NCI-H345 treated with DMSO at 0.1 percent for 48 hours (cell line): Measurements from ENCODE around the gene ABITRAM.
"Not testable (repeated sequence)": the region's sequence is repeated elsewhere in the genome, so short reads cannot be mapped to it uniquely, and the experiment has no call there.

Experiments used
- DNase-seq: peaks from one replicate; lab custom pipeline; 2025; ENCODE audit not compliant: unreplicated experiment; lab: John Stamatoyannopoulos, UW

The ABITRAM gene

DNA sequence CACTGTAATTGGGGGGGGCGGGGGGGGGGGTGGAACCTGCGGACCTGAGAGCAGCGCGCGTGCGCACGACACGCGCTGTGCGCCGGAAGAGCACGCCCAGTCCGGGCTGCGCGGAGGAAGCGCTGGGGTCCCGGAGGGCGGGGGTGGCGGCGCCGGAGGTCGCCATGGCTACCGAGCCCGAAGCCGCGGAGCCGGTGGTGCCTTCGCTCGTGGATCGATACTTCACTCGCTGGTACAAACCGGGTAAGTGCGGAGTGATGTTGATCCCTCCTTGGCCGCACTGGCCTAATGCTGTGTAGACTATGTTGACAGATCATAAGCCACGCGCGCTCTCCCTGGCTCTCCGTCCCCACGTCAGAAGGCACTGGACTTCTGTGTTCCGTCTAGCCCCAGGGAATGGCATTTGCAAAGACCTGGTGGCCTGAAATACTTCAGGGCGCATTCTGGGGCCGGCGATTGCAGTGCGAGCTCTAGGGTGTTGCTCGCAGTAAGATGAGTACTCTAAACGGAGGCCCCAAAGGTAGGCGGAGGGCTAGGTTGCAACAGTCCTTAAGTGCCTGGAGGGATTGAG is at the start of gene ABITRAM:
ABITRAM (plus strand) TSS at position 78 of the 571 bp plus-strand sequence; CDS start at position 165, 87 bp downstream.
- DNase-seq = peak; percentile 92

- DNase-seq = no peak
Measured at GRCh38 chr9:108884701-108885100, 49.5 kb upstream of the ABITRAM start.

DNA sequence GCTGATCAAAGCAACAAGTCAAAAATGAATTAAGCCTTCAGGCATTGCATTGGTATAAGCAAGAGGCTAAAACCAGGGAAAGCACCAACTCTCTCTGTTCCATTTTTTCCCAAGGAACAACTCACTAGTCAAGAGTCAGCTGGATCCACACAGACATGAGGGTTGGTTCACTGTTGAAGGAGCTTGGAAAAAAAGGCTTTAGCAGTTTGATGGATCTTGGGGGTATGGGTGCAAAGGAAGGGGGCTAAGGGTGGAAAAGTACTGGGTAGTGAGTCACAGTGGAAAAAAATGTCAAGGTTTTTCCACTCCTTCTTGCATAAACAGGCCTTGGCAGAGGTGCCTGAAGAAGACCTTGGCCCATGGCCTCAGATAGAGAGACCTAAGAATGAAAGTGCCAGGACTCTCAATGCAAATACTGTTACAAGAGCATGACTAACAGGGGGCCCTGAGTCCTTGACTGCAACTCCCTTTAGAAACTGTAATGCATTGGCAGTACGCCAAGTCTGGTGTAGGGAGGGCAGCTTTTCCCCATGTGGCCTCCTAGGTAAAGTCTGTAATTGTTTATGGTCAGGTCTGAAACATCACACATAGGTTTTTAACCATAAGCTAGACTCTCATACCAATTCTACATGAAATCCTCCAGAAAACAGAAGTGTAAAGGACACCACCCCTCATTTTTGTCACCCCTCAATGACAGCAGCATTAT is 48.4 kb upstream of the ABITRAM start:
- peak; percentile 93 for DNase-seq

DNA sequence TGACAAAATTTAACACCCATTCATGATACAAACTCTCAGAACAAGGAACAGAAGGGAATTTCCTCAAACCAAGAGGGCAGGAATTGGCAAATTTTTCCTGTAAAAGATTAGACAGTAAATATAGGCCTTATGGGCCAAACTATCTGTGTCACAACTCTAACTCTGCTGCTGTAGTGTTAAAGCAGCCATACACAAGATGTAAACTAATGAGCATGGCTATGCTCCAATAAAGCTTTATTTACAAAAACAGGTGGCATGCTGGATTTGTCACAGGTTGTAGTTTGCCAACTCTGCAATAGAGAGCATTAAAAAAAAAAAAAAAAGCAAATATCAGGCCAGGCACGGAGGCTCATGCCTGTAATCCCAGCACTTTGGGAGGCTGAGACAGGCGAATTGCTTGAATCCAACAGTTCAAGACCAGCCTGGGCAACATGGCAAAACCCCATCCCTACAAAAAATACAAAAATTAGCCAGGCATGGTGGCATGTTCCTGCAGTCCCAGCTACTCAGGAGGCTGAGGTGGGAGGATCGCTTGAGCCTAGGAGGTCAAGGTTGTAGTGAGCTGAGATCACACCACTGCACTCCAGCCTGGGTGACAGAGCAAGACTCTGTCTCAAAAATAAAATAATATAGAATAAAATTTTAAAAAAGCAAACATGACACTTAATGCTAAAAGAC is 47.5 kb upstream of the ABITRAM start:
- not testable (repeated sequence) for DNase-seq

DNA sequence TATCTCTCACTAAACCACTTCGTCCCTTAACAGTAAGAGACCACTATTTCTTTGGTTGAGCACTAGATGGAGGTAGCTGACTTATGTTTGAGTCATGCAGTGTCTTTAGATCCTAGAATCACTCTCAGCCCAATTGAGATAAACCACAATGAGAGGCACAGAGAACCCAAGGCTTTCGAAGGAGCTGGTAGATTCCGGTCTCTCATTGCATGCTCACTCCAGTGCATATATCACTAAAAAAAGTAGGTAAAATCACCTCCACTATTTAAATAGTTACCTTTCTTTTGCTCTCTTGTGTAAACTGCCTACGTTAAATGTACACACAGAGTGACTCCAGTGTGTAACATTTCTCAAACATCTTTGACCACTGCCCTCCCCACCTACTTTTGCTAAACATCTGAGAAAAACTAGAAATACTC is 44.5 kb upstream of the ABITRAM start:
- DNase-seq = no peak

- no peak for DNase-seq
Measured at GRCh38 chr9:108894225-108894997, 39.8 kb upstream of the ABITRAM start.

- DNase-seq = no peak
Measured at GRCh38 chr9:108897324-108898096, 36.7 kb upstream of the ABITRAM start.

- not testable (repeated sequence) for DNase-seq
Measured at GRCh38 chr9:108899023-108899695, 35.0 kb upstream of the ABITRAM start.

GRCh38 chr9:108900176-108900575 is 34.0 kb upstream of the ABITRAM start:
- DNase-seq = no peak

DNA sequence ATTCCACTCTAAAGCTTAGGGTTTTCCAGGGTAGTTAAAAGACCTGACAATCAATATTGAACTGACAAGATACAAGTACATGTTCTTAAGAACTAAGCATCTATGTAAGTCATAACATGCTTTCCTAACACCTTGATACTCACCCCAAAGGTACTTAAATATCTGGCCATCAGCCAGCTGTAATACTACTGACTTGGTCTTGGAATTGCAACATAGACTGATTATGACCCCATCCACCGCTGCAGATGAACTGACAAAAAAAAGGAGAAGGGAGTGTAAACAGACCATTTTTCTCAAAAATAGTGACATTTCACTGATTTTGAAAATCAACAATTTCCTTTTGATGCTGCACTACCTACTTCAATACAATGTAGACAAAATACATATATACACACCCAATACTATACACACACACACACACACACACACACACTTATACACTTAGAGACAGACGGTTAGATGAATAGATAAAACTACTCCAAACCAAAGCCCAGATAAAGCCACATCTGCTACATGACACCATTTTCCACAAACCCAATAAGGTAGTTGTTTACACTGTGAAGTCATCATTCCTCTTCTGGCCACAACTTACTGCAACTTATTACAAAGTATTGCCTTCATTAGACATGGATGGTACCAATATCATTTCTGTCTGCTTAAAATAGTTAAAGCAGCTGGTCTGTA is 30.6 kb upstream of the ABITRAM start:
- no peak for DNase-seq

DNA sequence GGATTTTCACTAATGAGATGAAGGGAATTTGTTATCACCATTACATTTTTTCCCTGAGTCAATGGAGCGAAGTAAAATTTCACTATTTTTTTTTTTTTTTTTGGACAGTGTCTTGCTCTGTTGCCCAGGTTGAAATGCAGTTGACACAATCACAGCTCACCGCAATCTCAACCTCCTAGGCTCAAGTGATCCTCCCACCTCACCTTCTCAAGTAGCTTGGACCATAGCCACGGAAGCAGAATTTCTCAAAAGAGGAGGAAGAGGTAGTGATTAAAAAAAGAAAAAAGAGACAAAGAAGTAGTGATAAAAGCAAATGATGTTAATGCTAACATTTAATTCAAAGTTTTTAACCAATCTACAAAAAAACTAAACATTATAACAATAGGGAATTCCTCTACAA is 30.0 kb upstream of the ABITRAM start:
- no peak for DNase-seq

DNA sequence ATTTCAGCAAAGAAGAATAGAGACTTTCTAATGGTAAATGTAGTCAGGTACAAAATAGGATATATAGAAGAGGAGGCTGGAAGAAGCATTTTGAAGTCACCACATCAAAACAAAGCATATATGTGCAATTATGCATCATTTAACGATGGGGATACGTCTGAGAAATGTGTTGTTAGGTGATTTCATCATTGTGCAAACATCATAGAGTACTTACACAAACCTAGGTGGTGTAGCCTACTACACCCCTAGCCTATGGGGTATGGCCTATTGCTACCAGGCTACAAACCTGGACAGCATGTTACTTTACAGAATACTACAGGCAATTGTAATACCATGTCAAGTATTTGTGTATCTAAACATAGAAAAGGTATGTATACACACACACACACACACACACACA is 28.7 kb upstream of the ABITRAM start:
- no peak for DNase-seq

- no peak for DNase-seq
Measured at GRCh38 chr9:108910402-108910801, 23.8 kb upstream of the ABITRAM start.

- DNase-seq = no peak
Measured at GRCh38 chr9:108910914-108911313, 23.3 kb upstream of the ABITRAM start.

DNA sequence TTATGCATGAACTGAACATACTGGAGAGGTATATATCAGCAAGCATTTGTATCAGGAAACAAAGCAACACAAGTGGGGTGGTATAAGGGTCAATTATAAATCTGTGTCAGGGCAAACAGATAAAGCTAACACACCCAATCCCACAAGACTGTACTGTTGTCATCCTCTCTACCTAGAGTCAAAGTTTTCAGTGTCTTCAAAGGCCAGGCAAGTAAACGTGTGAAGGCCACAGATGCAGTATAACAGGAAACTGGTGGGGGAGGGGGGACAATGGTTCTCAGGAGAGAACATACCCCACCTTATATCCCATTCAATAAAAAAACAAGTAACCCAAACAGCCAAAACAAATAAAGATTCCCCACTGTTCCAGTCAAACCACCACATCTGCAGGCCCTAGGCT is 22.4 kb upstream of the ABITRAM start:
- DNase-seq = no peak

GRCh38 chr9:108913391-108913790 is 20.8 kb upstream of the ABITRAM start:
- DNase-seq = no peak

- no peak for DNase-seq
Measured at GRCh38 chr9:108919517-108919916, 14.7 kb upstream of the ABITRAM start.

GRCh38 chr9:108920401-108920800 is 13.8 kb upstream of the ABITRAM start:
- not testable (repeated sequence) for DNase-seq

GRCh38 chr9:108921200-108921599 is 13.0 kb upstream of the ABITRAM start:
- no peak for DNase-seq

DNA sequence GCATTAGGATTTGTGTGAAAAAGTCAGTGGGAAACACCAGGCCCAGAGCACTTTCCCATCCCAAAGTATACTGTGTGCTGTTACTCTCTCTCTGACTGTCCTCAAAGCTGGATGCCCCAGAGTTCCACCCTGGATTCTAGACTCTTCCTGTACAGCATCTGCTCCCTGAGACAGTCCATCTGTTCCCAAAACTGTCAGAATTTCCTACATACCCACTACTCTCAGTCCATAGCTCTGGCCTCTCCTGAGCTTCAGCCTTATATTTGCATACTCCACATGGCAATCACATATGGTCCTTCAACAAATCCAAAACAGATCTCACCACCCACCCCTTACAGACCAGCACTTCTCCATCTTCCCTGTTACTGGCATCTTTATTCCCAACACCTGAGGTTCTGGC is 9.7 kb upstream of the ABITRAM start:
- DNase-seq = no peak
